Left kidney (tissue), 8 donors: ENCODE data around the gene DTX1. TPM values are rescaled to one million over a fixed set of nuclear protein-coding genes. Genes with fewer than 3 reads are reported as not detected.

ENCODE experiments used
- DNase-seq: peaks from one replicate; pipeline ENCODE4 v3.0.0-alpha.2; 2013
- long read RNA-seq, 8 donors: transcript quantifications; one replicate each; lab custom pipeline, GENCODE V29; 2026
- polyA plus RNA-seq: library from polyadenylated mRNA; unstranded; fragments of 120-200 nt; gene quantifications from one replicate; pipeline ENCODE4 v1.2.1, GENCODE V29; 2013; ENCODE audit not compliant: insufficient read length

The DTX1 gene
- polyA plus RNA-seq, result 12.4 TPM
- long read RNA-seq, donor 1, partial matches to known transcripts, result 0 of 3 reads
- long read RNA-seq, donor 1, other reads (novel, unspliced or antisense), result 0 of 3 reads
- long read RNA-seq, donor 2, result 0 reads
- long read RNA-seq, donor 3, partial matches to known transcripts, result 0 of 4 reads
- long read RNA-seq, donor 3, other reads (novel, unspliced or antisense), result 0 of 4 reads
- long read RNA-seq, donor 4, partial matches to known transcripts, result 0 of 1 reads
- long read RNA-seq, donor 4, other reads (novel, unspliced or antisense), result 0 of 1 reads
- long read RNA-seq, donor 5, partial matches to known transcripts, result 0 of 1 reads
- long read RNA-seq, donor 5, other reads (novel, unspliced or antisense), result 0 of 1 reads
- long read RNA-seq, donor 6, transcript DTX1-204 (2 exons, 940 nt), result major isoform, 5 of 6 reads
- long read RNA-seq, donor 6, partial matches to known transcripts, result 0 of 6 reads
- long read RNA-seq, donor 6, other reads (novel, unspliced or antisense), result 0 of 6 reads
- long read RNA-seq, donor 7, partial matches to known transcripts, result 0 of 4 reads
- long read RNA-seq, donor 7, other reads (novel, unspliced or antisense), result 0 of 4 reads
- long read RNA-seq, donor 8, result 0 reads

DNA sequence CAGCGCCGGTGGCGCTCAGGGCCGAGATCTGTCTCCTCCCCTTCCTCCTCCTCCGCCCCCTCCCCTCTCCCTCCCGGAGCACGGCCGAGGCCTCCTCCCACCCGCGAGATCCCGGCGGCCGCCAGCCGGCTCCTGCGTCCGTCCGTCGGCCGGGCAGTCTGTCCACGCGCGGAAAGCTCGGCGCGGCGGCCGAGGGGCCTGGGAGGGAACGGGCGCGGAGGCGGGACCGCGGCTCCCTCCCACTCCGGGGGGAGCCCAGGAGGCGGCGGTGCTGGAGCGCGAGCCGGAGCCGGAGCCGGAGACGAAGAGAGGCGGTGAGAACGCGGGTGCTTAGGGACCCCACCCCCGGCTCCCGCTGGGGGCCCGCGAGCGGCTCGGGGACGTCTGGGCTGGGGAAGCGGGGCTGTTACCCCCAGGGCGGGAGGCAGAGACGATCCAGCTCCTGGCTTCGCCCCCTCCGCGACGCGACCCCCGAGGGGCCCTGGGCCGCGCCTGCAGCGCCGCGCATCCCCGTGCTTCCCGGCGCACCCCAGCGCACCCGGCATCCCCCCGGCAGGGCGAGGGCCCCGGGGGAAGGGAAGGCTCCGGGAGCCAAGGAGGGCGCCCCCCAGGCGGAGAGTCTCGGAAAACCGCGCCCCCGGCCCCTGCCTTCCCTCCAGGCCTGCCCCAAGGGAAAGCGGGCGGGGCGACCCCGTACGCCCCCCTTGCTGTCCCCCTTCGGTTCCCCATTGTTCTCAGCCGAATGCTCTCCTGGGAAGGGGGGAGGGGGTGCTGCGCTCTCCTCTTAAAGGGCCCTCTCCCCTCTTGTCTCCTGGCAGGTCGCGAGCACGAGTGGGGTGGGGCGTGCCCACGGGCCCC, at the start of gene DTX1:
Gene DTX1 (plus strand): TSS at position 100 of the 858 bp plus-strand sequence. CDS start 1,463 bp downstream, outside the sequence.
- DNase-seq, result no peak

DNA sequence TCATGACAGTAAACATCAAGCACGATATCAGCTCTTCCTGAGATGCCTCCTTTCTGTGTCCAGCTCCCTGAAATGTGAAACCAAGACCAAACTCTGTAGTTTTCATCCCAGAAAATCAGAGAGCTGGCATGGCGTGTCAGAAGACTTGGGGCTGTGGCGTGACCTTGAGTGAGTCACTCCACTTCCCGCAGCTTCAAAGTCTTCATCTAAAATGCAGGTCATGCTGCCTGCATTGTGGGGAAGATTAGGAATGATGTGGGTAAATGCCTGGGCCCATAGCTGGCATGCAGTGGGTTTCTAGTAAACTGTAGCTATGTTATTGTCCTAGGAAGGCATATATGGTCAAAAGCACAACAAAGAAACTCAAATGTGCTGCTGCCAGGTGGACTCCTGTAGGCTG, 49.4 kb upstream of the DTX1 start:
- DNase-seq, result no peak

GRCh38 chr12:113010701-113011100, 45.8 kb upstream of the DTX1 start:
- DNase-seq, result no peak

DNA sequence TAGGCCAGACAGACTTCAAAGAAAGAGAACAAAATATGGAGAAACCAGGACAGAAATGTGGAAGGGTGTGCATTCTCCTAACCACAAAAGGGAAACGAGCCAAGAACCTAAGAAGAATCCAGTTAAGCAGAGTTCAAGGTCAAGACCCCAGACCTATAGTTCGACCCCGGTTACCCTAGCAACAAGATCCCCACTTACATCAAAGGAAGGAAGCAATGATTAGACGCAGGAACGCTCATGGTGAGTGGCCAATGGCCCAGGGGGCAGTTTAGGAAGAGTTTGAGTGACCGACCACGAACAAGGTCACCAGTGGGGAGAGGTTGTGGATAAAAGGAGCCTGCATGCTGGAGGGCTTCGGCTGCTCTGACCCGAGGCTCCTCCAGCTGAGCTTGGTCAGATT, 42.0 kb upstream of the DTX1 start:
- DNase-seq, result no peak

GRCh38 chr12:113016796-113017195, 39.7 kb upstream of the DTX1 start:
- DNase-seq, result no peak

DNA sequence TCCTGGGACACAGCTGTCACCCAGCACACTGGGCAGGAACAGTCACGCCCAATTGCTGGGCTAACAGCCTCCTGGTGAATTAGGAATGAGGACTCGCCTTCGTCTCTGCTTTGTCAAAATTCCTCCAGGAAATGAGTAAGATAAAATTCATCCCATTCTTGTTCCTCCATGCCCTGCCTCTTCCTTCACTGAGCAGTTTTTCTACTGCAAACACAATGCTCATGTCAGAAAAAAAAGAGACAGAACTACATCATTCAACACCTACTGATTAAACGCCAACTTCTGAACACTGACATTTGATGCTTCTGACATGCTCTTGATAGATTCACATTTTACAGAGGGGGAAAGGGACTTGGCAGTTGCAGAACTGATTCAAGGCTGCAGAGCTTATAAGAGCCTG, 37.5 kb upstream of the DTX1 start:
- DNase-seq, result no peak

GRCh38 chr12:113021500-113021899, 35.0 kb upstream of the DTX1 start:
- no peak for DNase-seq

- DNase-seq, result no peak
Measured at GRCh38 chr12:113022563-113023297, 33.8 kb upstream of the DTX1 start.

- no peak for DNase-seq
Measured at GRCh38 chr12:113027726-113028125, 28.8 kb upstream of the DTX1 start.

GRCh38 chr12:113030875-113031525, 25.5 kb upstream of the DTX1 start:
- peak; percentile 68 for DNase-seq

- no peak for DNase-seq
Measured at GRCh38 chr12:113039911-113040445, 16.6 kb upstream of the DTX1 start.

DNA sequence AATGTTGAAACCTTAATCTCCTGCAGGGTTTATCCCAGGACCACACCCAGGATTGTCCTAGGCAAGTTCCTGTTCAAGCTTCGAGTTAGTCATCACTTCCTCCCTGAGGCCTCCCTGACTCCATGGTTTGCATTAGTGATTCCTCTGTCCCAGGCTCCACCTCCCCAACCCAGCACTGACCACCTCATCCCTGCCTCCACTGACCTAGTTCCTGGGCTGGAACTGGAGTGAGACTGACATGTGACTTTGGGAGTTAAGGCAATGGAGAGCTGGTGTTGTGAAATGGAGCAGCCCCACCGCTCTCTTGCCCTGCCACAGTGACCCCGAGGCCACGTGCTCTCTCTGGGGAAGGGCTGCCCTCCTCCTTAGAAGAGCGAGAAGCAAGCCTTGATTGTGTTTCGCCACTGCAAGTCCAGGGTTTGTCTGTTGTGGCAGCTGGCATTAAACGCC, 15.8 kb upstream of the DTX1 start:
- no peak for DNase-seq

GRCh38 chr12:113041560-113041959, 15.0 kb upstream of the DTX1 start:
- no peak for DNase-seq

GRCh38 chr12:113043240-113043639, 13.3 kb upstream of the DTX1 start:
- DNase-seq, result no peak

DNA sequence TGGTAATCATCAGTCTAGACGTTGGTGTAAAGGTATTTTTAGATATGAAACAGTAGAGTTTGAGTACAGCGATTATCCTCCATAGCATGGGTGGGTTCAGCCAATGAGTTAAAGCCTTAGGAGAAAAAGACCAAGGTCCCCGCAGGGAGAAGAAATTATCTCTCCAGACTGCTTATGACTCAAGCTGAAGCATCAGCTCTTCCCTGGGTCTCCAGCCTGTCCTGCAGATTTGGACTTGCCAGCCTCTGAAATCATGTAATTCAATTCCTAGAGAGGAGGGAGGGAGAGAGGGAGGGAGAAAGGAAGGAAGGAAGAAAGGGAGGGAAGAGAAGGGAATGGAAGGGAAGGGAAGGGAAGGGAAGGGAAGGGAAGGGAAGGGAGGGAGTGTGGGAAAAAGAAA, 12.0 kb upstream of the DTX1 start:
- no peak for DNase-seq

- peak; percentile 75 for DNase-seq
Measured at GRCh38 chr12:113048716-113049127, 7.8 kb upstream of the DTX1 start.

DNA sequence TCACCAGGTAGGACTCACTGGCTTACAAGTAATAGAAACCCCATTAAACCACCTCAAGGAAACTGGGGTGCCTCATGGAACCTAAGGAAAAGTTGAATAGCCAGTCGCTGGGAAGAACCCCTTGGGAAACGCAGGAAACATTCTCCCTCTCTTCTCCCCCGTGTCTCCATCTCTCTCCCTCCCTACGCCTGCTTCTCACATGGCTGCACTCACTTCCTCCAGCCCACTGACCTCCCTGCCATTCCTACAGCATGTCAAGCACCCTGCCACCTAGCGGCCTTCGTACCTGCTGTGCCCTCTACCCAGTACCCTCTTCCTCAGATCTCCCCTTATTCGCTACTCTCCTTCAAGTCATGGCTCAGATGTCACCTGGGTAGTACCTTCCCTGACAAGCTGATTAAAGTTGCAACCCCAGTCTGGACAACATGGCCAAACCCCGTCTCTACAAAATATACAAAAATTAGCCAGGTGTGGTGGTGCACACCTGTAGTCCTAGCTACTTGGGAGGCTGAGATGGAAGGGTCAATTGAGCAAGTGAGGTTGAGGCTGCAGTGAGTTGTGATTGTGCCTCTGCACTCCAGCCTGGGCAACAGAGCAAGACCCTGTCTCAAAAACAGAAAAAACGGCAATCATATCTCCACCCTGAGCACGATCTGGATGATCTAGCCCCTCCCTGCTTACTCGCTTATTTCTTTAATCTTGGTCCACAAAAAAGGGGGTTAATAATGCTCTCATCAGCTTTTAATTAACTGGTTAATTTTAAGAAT, 6.4 kb upstream of the DTX1 start:
- DNase-seq, result peak; percentile 70

DNA sequence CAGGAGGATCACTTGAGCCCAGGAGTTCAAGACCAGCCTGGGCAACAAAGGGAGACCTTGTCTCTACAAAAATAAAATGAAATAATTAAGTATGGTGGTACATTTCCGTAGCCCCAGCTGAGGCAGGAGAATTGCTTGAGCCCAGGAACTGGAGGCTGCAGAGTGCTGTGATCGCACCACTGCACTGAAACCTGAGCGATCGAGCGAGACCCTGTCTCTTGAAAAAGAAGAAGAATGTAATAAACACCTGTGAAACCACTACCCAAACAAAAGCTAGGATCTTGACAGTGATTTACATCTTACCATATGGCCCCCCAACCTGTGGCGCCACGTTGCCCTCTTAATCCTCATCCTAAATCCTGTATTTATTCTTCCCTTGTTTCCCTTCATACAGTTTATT, 5.7 kb upstream of the DTX1 start:
- DNase-seq, result no peak

DNA sequence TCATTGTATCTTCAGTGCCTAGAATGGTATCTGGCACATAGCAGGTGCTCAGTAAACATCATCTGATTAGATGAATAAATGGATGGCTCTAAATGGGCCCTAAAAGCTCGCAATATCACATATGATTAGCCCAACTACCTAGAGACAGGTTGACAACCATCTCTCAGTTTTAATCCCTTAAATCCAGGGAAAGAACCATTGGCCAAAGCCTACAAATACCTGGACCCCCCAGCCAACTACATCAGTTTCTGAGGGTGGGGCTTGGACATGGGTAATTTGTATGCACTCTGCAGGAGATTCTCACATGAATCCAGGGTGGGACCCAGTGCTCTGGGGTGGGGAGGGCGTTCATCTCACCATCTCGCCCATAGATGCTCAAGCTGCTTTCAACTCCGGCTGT, 4.8 kb upstream of the DTX1 start:
- no peak for DNase-seq

GRCh38 chr12:113052326-113052725, 4.2 kb upstream of the DTX1 start:
- no peak for DNase-seq
